ENCODE results near the gene GUCY1A1. TPM values are rescaled to one million over a fixed set of nuclear protein-coding genes. Genes with fewer than 3 reads are reported as not detected.

Gene GUCY1A1
- total RNA-seq: 0.71 and 1.2 TPM in 2 replicates

GRCh38 chr4:155666344-155667221 lies at the start of gene GUCY1A1:
TSS of gene GUCY1A1 (plus strand) at chr4:155666848. CDS start at chr4:155696868, 30,020 bp downstream.

GRCh38 chr4:155758481-155759371 lies 92.1 kb downstream of the GUCY1A1 start, which contains the start of gene GUCY1B1:
TSS of gene GUCY1B1 (plus strand) at chr4:155759021. CDS start at chr4:155759141, 120 bp downstream.

Other genes starting within 250 kb of the GUCY1A1 start
- 6.3 and 10.2 TPM in 2 replicates for gene GUCY1B1, start 92.2 kb downstream of the GUCY1A1 start, total RNA-seq
- not detected in 2 replicates for gene ASIC5, start 199.4 kb downstream of the GUCY1A1 start, total RNA-seq
- 0.92 and 1.7 TPM in 2 replicates for gene TDO2, start 236.8 kb downstream of the GUCY1A1 start, total RNA-seq